HG02759 (cell line): Measurements from ENCODE around the gene RAB40B.

Experiments used
- ATAC-seq: cut with Tn5 transposase; IDR thresholded peaks from one replicate; pipeline ENCODE4 v1.9.1; 2021; ENCODE audit warnings: mild to moderate bottlenecking, moderate library complexity; ENCODE audit not compliant: unreplicated experiment

RAB40B gene

GRCh38 chr17:82692268-82692667 is 6.2 kb downstream of the RAB40B start:
- no peak for ATAC-seq

- ATAC-seq, result no peak
Measured at GRCh38 chr17:82691714-82692113, 6.8 kb downstream of the RAB40B start.

- no peak for ATAC-seq
Measured at GRCh38 chr17:82690786-82691489, 7.6 kb downstream of the RAB40B start.

GRCh38 chr17:82689077-82689476 is 9.4 kb downstream of the RAB40B start:
- ATAC-seq, result no peak

- no peak for ATAC-seq
Measured at GRCh38 chr17:82687871-82688270, 10.6 kb downstream of the RAB40B start.

GRCh38 chr17:82687375-82687861 is 11.1 kb downstream of the RAB40B start:
- ATAC-seq, result no peak

- ATAC-seq, result no peak
Measured at GRCh38 chr17:82686366-82687324, 11.9 kb downstream of the RAB40B start.

- no peak for ATAC-seq
Measured at GRCh38 chr17:82685291-82685690, 13.2 kb downstream of the RAB40B start.

GRCh38 chr17:82684228-82684841 is 14.2 kb downstream of the RAB40B start:
- no peak for ATAC-seq

- ATAC-seq, result no peak
Measured at GRCh38 chr17:82683534-82683933, 15.0 kb downstream of the RAB40B start.

GRCh38 chr17:82681547-82681946 is 17.0 kb downstream of the RAB40B start:
- no peak for ATAC-seq

- no peak for ATAC-seq
Measured at GRCh38 chr17:82679586-82680465, 18.7 kb downstream of the RAB40B start.

GRCh38 chr17:82678265-82678891 is 20.1 kb downstream of the RAB40B start:
- ATAC-seq, result no peak

- ATAC-seq, result no peak
Measured at GRCh38 chr17:82677353-82677925, 21.1 kb downstream of the RAB40B start.

- no peak for ATAC-seq
Measured at GRCh38 chr17:82675476-82676245, 22.8 kb downstream of the RAB40B start.

- no peak for ATAC-seq
Measured at GRCh38 chr17:82674656-82675475, 23.6 kb downstream of the RAB40B start.

GRCh38 chr17:82670661-82671450 is 27.6 kb downstream of the RAB40B start:
- ATAC-seq, result no peak
